Erythroblast (primary cell): ENCODE data around the gene OXSM.

Source experiments
- GATA1 ChIP-seq: IDR thresholded peaks from 2 replicates; pipeline ENCODE4 v1.6.1; 2011; ENCODE audit warnings: low read depth, mild to moderate bottlenecking, control low read depth, low read length, moderate library complexity
- POLR2A ChIP-seq: IDR thresholded peaks from 2 replicates; pipeline ENCODE4 v1.6.1; 2011; ENCODE audit warnings: mild to moderate bottlenecking, low read length

DNA sequence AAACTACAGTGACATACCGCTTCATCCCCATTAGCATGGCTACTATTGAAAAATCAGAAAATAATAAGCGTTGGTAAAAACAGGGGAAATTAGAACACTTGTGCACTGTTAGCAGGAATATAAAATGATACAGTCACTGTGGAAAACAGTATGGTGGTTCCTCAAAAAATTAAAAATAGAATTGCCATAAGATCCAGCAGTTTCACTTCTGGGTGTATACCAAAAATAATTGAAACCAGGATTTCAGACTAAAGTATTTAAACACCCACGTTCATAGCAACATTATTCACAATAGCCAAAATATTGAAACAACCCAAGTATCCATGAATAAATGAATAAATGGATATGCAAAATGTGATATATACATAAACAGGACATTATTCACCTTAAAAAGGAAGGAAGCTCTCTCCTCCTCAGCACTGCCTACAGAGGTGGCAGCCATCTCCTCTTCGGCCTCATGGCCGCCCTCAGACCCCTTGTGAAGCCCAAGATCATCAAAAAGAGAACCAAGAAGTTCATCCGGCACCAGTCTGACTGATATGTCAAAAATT is 40.8 kb upstream of the OXSM start:
- TF ChIP-seq POLR2A = no peak
- TF ChIP-seq GATA1 = no peak
